Heart left ventricle (tissue), 16 donors: Measurements from ENCODE around the gene GGT1. TPM values are rescaled to one million over a fixed set of nuclear protein-coding genes. Genes with fewer than 3 reads are reported as not detected.
"Not testable (repeated sequence)": the region's sequence is repeated elsewhere in the genome, so short reads cannot be mapped to it uniquely, and the experiment has no call there.

Experiments
- ATAC-seq, 4 donors: fragments of 200-7000 bp; cut with Tn5 transposase; one replicate each; pipeline ENCODE4 v1.9.1; 2020 to 2022; ENCODE audit warnings: moderate library complexity in 4 of 4, mild to moderate bottlenecking in 3 of 4, moderate number of reproducible peaks in 1 of 4
- DNase-seq, 5 donors: peaks; one replicate each; pipeline ENCODE4 v3.0.0-alpha.2; 2020
- H3K27ac ChIP-seq, 12 donors: fragments of 200-600 bp; sonication (generic) in 4 of 12; one replicate each; pipeline versions ENCODE4 v1.5.0 to v1.8.0; 2016 to 2022; ENCODE audit warnings: mild to moderate bottlenecking in 2 of 12
- H3K27me3 ChIP-seq, 9 donors: fragments of 200-600 bp; sonication (generic) in 2 of 9; one replicate each; pipeline versions ENCODE4 v1.5.1 to v1.8.0; 2016 to 2022; ENCODE audit warnings: mild to moderate bottlenecking in 3 of 9
- H3K36me3 ChIP-seq, 9 donors: fragments of 200-600 bp; sonication (generic) in 2 of 9; one replicate each; pipeline versions ENCODE4 v1.5.0 to v1.8.0; 2018 to 2022; ENCODE audit warnings: mild to moderate bottlenecking in 2 of 9
- H3K4me1 ChIP-seq, 12 donors: fragments of 200-600 bp; sonication (generic) in 4 of 12; one replicate each; pipeline versions ENCODE4 v1.5.0 to v1.8.0; 2016 to 2022; ENCODE audit warnings: mild to moderate bottlenecking in 3 of 12
- H3K4me3 ChIP-seq, 12 donors: fragments of 200-600 bp; sonication (generic) in 4 of 12; one replicate each; pipeline versions ENCODE4 v1.5.0 to v1.8.0; 2017 to 2022; ENCODE audit warnings: mild to moderate bottlenecking in 9 of 12, moderate library complexity in 4 of 12
- H3K9me3 ChIP-seq, 12 donors: fragments of 200-600 bp; sonication (generic) in 4 of 12; one replicate each; pipeline versions ENCODE4 v1.5.0 to v1.8.0; 2016 to 2022; ENCODE audit warnings: mild to moderate bottlenecking in 1 of 12
- CTCF ChIP-seq, 12 donors: fragments of 200-600 bp; sonication (generic) in 4 of 12; IDR thresholded peaks; one replicate each; pipeline versions ENCODE4 v1.5.0 to v1.8.0; 2018 to 2022; ENCODE audit warnings: antibody characterized with exemption in 12 of 12, mild to moderate bottlenecking in 5 of 12
- POLR2A ChIP-seq, 2 donors: fragments of 450-650 bp; IDR thresholded peaks; one replicate each; pipeline ENCODE4 v1.6.1; 2017; ENCODE audit warnings: antibody characterized with exemption in 2 of 2, mild to moderate bottlenecking in 2 of 2, moderate library complexity in 2 of 2
- WGBS, 4 donors: extraction: QIAGEN DNeasy Blood & Tissue Kit in 2 of 4; methylation state at CpG; one replicate each; pipeline versions ENCODE4 v1.1.5 to v1.1.7; 2013 to 2018; 5-methylcytosine and 5-hydroxymethylcytosine counted together
- intact Hi-C, 10 donors: fragments of 100-400 bp; cut with DNase I; formaldehyde crosslinking; loops; one replicate each; pipeline versions ENCODE4 v1.11.1 to v1.14.2; 2022
- polyA plus RNA-seq, 2 donors: library from polyadenylated mRNA; stranded (reverse); fragments of 200-250 nt; gene quantifications; one replicate each; pipeline ENCODE4 v1.2.3, GENCODE V29; 2013
- total RNA-seq, 9 donors: library from RNA; depleted of rRNA in 2 of 9; stranded (reverse); fragments of >200 nt in 2 of 9; fragmentation: NEBNext Ultra II Directional in 3 of 9; extraction: Animal tissue kit (Norgen Biotek cat#: 25700) in 3 of 9; gene quantifications; one replicate each; pipeline versions ENCODE4 v1.1.0 to v1.2.4, GENCODE V29; 2016 to 2023
- donor health status: ischemic (EF 13 %, LVEDD 7.1; RV severe dilation, severe dysfunction).
- donor health status: healthy with polysubstance abuse.
- donor health status: DM: no; HTN: yes; CAD: no.
- donor health status: DM: no; HTN: no; CAD: no.
- donor health status: ischemic (EF 25% LVEDD 6.9; RV normal size, moderate dysfunction).
- donor health status: ischemic (EF 25% LVEDD 5.7; RV mildly dilated, moderate dysfunction).
- donor health status: healthy.
- donor health status: DM: yes; HTN: yes; CAD: no.
- donor health status: ischemic (EF 35%, LVEDD 5.7; RV mildly dilated, moderate dysfunction).
- donor health status: nonischemic (EF 11% LVEDD 7.7; RV severe dilation, severe dysfunction).
- donor health status: DM: yes; HTN: yes; CAD: no.
- donor health status: PGD.
- donor health status: ischemic (EF 29% LVEDD 5.4; RV normal size, mild dysfunction).
- donor health status: nonischemic (EF 23%, LVEDD 6.1; RV moderate dilation, normal function).

Gene GGT1
- total and polyA plus RNA-seq, 11 donors, result 0.83 to 8.2 (median 1.5) TPM; not detected in 1

GRCh38 chr22:24601217-24602104 lies 1.5 kb upstream of the GGT1 start:
- Histone ChIP-seq H3K9me3 (no peaks in the 10 kb centered on the region), H3K4me1 (peaks cover 0 to 22% (median 0%) of the 10 kb centered on the region in 12 donors), H3K4me3 (no peak overlapping the region), H3K36me3 (no peaks in the 10 kb centered on the region), H3K27me3 (no peaks in the 10 kb centered on the region), H3K27ac (no peak overlapping the region)
- WGBS, 4 donors, result 66 to 76% (median 69%) methylated on average over 6 to 12 of the region's 12 CpGs
- ATAC-seq, result peak; percentile 87 to 92 (median 88)
- DNase-seq, result peak; percentile 65 to 88 (median 85)
- intact Hi-C loops, result loop anchor here in 1 of 10 donors (10.0 kb wide), 1 partner anchor 927 kb away; no protein-coding TSS in a partner anchor
- TF ChIP-seq POLR2A (IDR thresholded peaks at IDR 0.05) (no peak), CTCF (IDR thresholded peaks at IDR 0.05) (no peak)

DNA sequence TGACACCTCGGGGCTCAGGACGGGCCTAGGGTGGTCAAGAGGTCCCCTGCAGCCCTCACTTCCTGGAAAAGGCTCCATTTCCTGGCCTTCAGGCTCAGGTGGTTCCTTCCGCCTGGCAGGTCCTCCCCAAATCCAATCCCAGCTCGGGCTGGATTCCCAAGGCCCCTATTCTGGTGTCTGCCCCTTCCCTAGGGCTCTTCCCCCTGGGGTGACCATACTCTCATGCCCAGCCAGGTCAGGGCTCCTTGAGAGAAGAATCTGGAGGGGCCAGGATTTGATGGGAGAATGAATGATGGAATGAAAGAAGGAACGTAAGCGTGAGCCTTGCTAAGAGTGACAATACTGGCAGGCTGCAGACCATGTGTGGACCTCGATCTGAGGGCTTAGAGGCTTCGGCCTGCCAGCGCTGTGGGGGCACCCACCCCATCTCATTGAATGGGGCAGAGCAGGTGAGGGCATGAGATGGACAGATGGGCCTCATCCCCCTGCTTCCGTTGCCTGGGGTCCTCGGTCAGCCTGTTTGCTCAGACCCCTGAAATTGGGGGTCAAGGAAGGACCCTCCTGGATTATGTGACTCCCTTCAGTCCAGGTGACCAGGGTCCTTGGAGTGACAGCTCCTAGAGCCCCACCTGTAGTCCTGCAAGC lies 766 bp upstream of the GGT1 start:
- ATAC-seq, result not testable (repeated sequence)

DNA sequence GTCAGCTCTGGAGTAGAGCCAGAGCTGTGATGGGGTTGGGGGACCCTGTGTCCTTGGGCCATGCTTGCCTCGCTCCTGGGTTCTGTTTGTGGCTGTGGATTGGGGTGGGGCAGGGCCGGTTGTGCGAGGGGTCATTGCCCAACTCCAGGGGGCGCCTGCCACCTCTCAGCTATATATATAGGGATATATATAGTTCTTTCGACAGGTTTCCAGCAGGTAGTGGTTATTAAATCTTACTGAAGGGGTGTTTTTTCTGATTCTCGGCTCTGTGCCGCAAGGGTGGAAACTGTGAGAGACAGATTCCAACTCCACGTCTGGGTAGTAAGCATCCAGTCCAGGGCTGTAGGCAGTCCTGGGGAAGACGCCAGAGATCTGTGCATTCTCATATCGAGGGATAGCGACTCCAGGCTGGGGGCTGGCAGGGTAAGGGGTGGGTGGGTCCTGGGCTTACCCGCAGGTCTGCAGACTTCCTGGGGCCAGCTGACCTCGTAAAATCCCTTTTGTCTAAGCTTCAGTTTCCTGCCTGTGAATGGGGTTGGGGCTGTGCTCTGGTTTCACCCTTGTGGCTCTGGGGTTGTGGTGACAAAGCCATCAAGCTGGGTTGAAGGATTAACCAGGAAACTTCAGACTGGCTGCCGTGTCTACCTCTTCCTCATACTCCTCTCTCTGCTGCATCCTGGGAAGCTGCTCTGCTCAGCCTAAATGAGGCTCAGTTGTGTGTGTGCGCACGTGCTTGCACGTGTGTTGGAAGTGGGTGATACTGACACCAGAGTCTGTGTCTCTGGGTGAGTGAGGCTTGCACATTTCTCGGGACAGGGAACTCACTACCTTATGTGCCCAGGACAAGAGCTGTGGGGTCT lies 1.0 kb downstream of the GGT1 start:
- DNase-seq, H3K27me3 ChIP-seq, H3K4me3 ChIP-seq, H3K36me3 ChIP-seq, H3K9me3 ChIP-seq: not testable (repeated sequence)
- peak in 1 of 4 donors; percentile 14 for ATAC-seq
- H3K4me1 ChIP-seq, result peaks cover 0 to 22% (median 0%) of the 10 kb centered on the region in 12 donors
- WGBS, 4 donors, result 21 to 48% (median 31%) methylated on average over 11 to 18 of the region's 18 CpGs
- peak overlapping the region in 2 of 12 donors; percentile 30 to 31 for H3K27ac ChIP-seq
- intact Hi-C loops, result loop anchor here in 1 of 10 donors (10.0 kb wide), 1 partner anchor 929 kb away; no protein-coding TSS in a partner anchor
- peak in 1 of 12 donors; percentile 17 for TF ChIP-seq CTCF (IDR thresholded peaks at IDR 0.05)

More for the DNA sequence above, 766 bp upstream of the GGT1 start:
- not testable (repeated sequence) for DNase-seq, H3K36me3 ChIP-seq, H3K9me3 ChIP-seq, H3K27ac ChIP-seq, H3K27me3 ChIP-seq, H3K4me3 ChIP-seq
- WGBS, 4 donors, result 85 to 93% (median 89%) methylated on average over 9 to 11 of the region's 11 CpGs
- H3K4me1 ChIP-seq, result peaks cover 0 to 22% (median 0%) of the 10 kb centered on the region in 12 donors
- intact Hi-C loops, result loop anchor here in 1 of 10 donors (10.0 kb wide), 1 partner anchor 927 kb away; no protein-coding TSS in a partner anchor

GRCh38 chr22:24606340-24606739 lies 3.3 kb downstream of the GGT1 start:
- H3K27ac ChIP-seq, H3K27me3 ChIP-seq, H3K4me3 ChIP-seq, ATAC-seq, H3K36me3 ChIP-seq, DNase-seq, H3K9me3 ChIP-seq: not testable (repeated sequence)
- peaks cover 0 to 18% (median 0%) of the 10 kb centered on the region in 12 donors for H3K4me1 ChIP-seq
- 13 to 67% (median 39%) methylated on average over 1 to 2 of the region's 2 CpGs for WGBS, 4 donors
- intact Hi-C loops, result loop anchor here in 1 of 10 donors (10.0 kb wide), 1 partner anchor 932 kb away; no protein-coding TSS in a partner anchor

GRCh38 chr22:24607429-24607983 lies 4.5 kb downstream of the GGT1 start:
- peak overlapping the region in 1 of 12 donors; percentile 45 for H3K4me3 ChIP-seq
- intact Hi-C loops, result loop anchor here in 1 of 10 donors (10.0 kb wide), 1 partner anchor 933 kb away; no protein-coding TSS in a partner anchor
- not testable (repeated sequence) for H3K36me3 ChIP-seq, H3K27ac ChIP-seq, H3K9me3 ChIP-seq, H3K27me3 ChIP-seq
- ATAC-seq (peak in 3 of 4 donors; percentile 39 to 65 (median 63)), DNase-seq (peak in 1 of 5 donors; percentile 51)
- WGBS, 4 donors, result 73 to 78% (median 76%) methylated on average over 6 to 18 of the region's 18 CpGs
- peaks cover 0 to 12% (median 0%) of the 10 kb centered on the region in 12 donors for H3K4me1 ChIP-seq

GRCh38 chr22:24608327-24608726 lies 5.3 kb downstream of the GGT1 start:
- ATAC-seq, result peak in 2 of 4 donors; percentile 28 to 48
- 81 to 93% (median 89%) methylated on average over 3 to 6 of the region's 6 CpGs for WGBS, 4 donors
- H3K4me1 ChIP-seq, H3K9me3 ChIP-seq, H3K27me3 ChIP-seq, H3K36me3 ChIP-seq, DNase-seq, H3K27ac ChIP-seq: not testable (repeated sequence)
- peak overlapping the region in 1 of 12 donors; percentile 45 for H3K4me3 ChIP-seq
- intact Hi-C loops, result loop anchor here in 1 of 10 donors (10.0 kb wide), 1 partner anchor 934 kb away; no protein-coding TSS in a partner anchor

DNA sequence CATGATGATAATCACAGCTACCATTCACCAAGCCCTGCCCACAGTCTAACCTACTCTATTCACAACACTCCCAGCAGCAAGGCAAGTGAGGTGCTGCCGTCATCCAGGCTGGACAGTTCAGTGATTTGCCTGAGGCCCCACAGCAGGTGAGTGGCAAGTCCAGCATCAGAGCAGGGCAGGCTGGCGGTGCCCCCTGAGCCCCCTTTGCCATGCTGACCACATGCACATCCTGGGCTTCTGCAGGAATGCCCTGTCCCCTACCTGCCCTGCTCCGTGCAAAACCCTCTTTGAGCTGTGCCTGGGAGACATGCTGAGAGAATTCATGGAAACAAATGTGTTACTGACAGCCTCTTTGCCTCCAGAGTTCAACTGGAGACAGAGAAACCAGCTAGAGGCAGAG lies 6.9 kb downstream of the GGT1 start:
- H3K27ac ChIP-seq, H3K4me1 ChIP-seq, H3K27me3 ChIP-seq, H3K4me3 ChIP-seq, ATAC-seq, DNase-seq, H3K9me3 ChIP-seq, H3K36me3 ChIP-seq: not testable (repeated sequence)
- intact Hi-C loops, result loop anchor here in 1 of 10 donors (10.0 kb wide), 1 partner anchor 935 kb away; no protein-coding TSS in a partner anchor
- 96% methylated on average over 3 of the region's 3 CpGs; no CpG with 5 or more reads in 2 of the 4 donors for WGBS, 4 donors
